H9 (cell line): ENCODE data around the gene C7orf25. TPM values are rescaled to one million over a fixed set of nuclear protein-coding genes. Genes with fewer than 3 reads are reported as not detected.
A peak's percentile ranks its signal among the peaks of the same experiment; 100 is the strongest.

Source experiments
- DNase-seq: peaks from one replicate; pipeline ENCODE4 v3.0.0-alpha.2; 2017
- H2AFZ ChIP-seq: one replicate; pipeline ENCODE4 v1.6.1; 2013; ENCODE audit warnings: mild to moderate bottlenecking, low read length, control low read depth, moderate library complexity
- H2AK5ac ChIP-seq: 2 replicates; pipeline ENCODE4 v1.6.1; 2013; ENCODE audit warnings: low read length, control low read depth, mixed read lengths; ENCODE audit not compliant: insufficient read length
- H2BK120ac ChIP-seq: one replicate; pipeline ENCODE4 v1.6.1; 2013; ENCODE audit warnings: low read depth, mild to moderate bottlenecking, low read length, control low read depth, inconsistent platforms; ENCODE audit not compliant: poor library complexity, severe bottlenecking
- H2BK12ac ChIP-seq: 2 replicates; pipeline ENCODE4 v1.6.1; 2013; ENCODE audit warnings: low read length, control low read depth, mixed read lengths, low read depth; ENCODE audit not compliant: insufficient read length
- H2BK15ac ChIP-seq: 2 replicates; pipeline ENCODE4 v1.6.1; 2013; ENCODE audit warnings: low read depth, low read length, control low read depth
- H2BK20ac ChIP-seq: one replicate; pipeline ENCODE4 v1.6.1; 2013; ENCODE audit warnings: low read depth, mild to moderate bottlenecking, low read length, control low read depth, inconsistent platforms; ENCODE audit not compliant: poor library complexity, severe bottlenecking
- H2BK5ac ChIP-seq: 2 replicates; pipeline ENCODE4 v1.6.1; 2013; ENCODE audit warnings: low read length, control low read depth, mixed read lengths; ENCODE audit not compliant: insufficient read length
- H3K14ac ChIP-seq: 2 replicates; pipeline ENCODE4 v1.6.1; 2013; ENCODE audit warnings: low read length, control low read depth; ENCODE audit not compliant: insufficient read depth
- H3K18ac ChIP-seq: 2 replicates; pipeline ENCODE4 v1.6.1; 2013; ENCODE audit warnings: low read depth, mild to moderate bottlenecking, mixed read lengths, low read length, control low read depth; ENCODE audit not compliant: insufficient read length
- H3K23ac ChIP-seq: 2 replicates; pipeline ENCODE4 v1.6.1; 2013; ENCODE audit warnings: low read length, control low read depth, mixed read lengths, low read depth; ENCODE audit not compliant: insufficient read length
- H3K23me2 ChIP-seq: 2 replicates; pipeline ENCODE4 v1.6.1; 2013; ENCODE audit warnings: low read depth, mild to moderate bottlenecking, mixed read lengths, low read length, control low read depth; ENCODE audit not compliant: insufficient read length, poor library complexity, severe bottlenecking
- H3K27ac ChIP-seq: 2 replicates; pipeline ENCODE4 v1.5.1; 2013; ENCODE audit warnings: low read length, control low read depth, mixed read lengths, low read depth; ENCODE audit not compliant: insufficient read length
- H3K27me3 ChIP-seq: 2 replicates; pipeline ENCODE4 v1.6.1; 2013; ENCODE audit warnings: low read length, control low read depth, inconsistent platforms; ENCODE audit not compliant: insufficient read depth
- H3K4ac ChIP-seq: 2 replicates; pipeline ENCODE4 v1.6.1; 2013; ENCODE audit warnings: low read depth, mild to moderate bottlenecking, control low read depth, inconsistent platforms, low read length, moderate library complexity
- H3K4me1 ChIP-seq: 2 replicates; pipeline ENCODE4 v1.6.1; 2013; ENCODE audit warnings: low read length, control low read depth, inconsistent platforms; ENCODE audit not compliant: insufficient read depth
- H3K4me2 ChIP-seq: 2 replicates; pipeline ENCODE4 v1.6.1; 2013; ENCODE audit warnings: low read length, control low read depth, mixed read lengths; ENCODE audit not compliant: insufficient read length, insufficient read depth
- H3K56ac ChIP-seq: 2 replicates; pipeline ENCODE4 v1.6.1; 2013; ENCODE audit warnings: low read depth, mild to moderate bottlenecking, mixed read lengths, low read length, control low read depth; ENCODE audit not compliant: insufficient read length
- H3K79me1 ChIP-seq: 2 replicates; pipeline ENCODE4 v1.6.1; 2013; ENCODE audit warnings: low read depth, mild to moderate bottlenecking, moderate library complexity, low read length, control low read depth, inconsistent platforms; ENCODE audit not compliant: insufficient read depth, poor library complexity, severe bottlenecking
- H3K79me2 ChIP-seq: 2 replicates; pipeline ENCODE4 v1.6.1; 2013; ENCODE audit warnings: low read length, control low read depth, inconsistent platforms; ENCODE audit not compliant: insufficient read depth
- H3K9ac ChIP-seq: 2 replicates; pipeline ENCODE4 v1.6.1; 2013; ENCODE audit warnings: low read length, control low read depth, mixed read lengths; ENCODE audit not compliant: insufficient read length; ENCODE audit errors: extremely low read depth
- H3K9me3 ChIP-seq: one replicate; pipeline ENCODE4 v1.6.1; 2013; ENCODE audit warnings: low read depth, low read length, inconsistent platforms; ENCODE audit not compliant: control insufficient read depth
- H3T11ph ChIP-seq: one replicate; pipeline ENCODE4 v1.6.1; 2013; ENCODE audit warnings: mild to moderate bottlenecking, low read length, control low read depth, inconsistent platforms
- H4K20me1 ChIP-seq: one replicate; pipeline ENCODE4 v1.6.1; 2013; ENCODE audit not compliant: control insufficient read depth, insufficient read length, insufficient read depth
- H4K5ac ChIP-seq: 2 replicates; pipeline ENCODE4 v1.6.1; 2013; ENCODE audit warnings: low read depth, mild to moderate bottlenecking, mixed read lengths, low read length, control low read depth; ENCODE audit not compliant: insufficient read length
- H4K8ac ChIP-seq: replicated peaks from 2 replicates; pipeline ENCODE4 v1.6.1; 2013; ENCODE audit warnings: low read length, control low read depth, mixed read lengths, low read depth; ENCODE audit not compliant: insufficient read length
- H4K91ac ChIP-seq: 2 replicates; pipeline ENCODE4 v1.6.1; 2013; ENCODE audit warnings: low read depth, mild to moderate bottlenecking, moderate library complexity, mixed read lengths, low read length, control low read depth; ENCODE audit not compliant: insufficient read length
- H3K27ac Mint-ChIP-seq, 3 experiments: 2 replicates in 2 of 3; 3 replicates in 1 of 3; pipeline ENCODE4 v1.8.0; 2020 to 2021; ENCODE audit warnings: mixed read lengths in 3 of 3, mild to moderate bottlenecking in 1 of 3, moderate library complexity in 1 of 3
- H3K27me3 Mint-ChIP-seq: 2 replicates; pipeline ENCODE4 v1.8.0; 2021; ENCODE audit warnings: low read depth, mild to moderate bottlenecking, moderate library complexity, mixed read lengths
- H3K36me3 Mint-ChIP-seq, 3 experiments: 2 replicates in 2 of 3; 3 replicates in 1 of 3; pipeline ENCODE4 v1.8.0; 2020 to 2021; ENCODE audit warnings: low read depth in 3 of 3, mixed read lengths in 3 of 3; ENCODE audit not compliant: insufficient read depth in 1 of 3
- H3K4me1 Mint-ChIP-seq, 2 experiments: 2 replicates each; pipeline ENCODE4 v1.8.0; 2020; ENCODE audit warnings: mixed read lengths in 2 of 2
- H3K4me3 Mint-ChIP-seq, 2 experiments: 2 replicates in 1 of 2; 3 replicates in 1 of 2; pipeline ENCODE4 v1.8.0; 2020 to 2021; ENCODE audit warnings: mild to moderate bottlenecking in 2 of 2, mixed read lengths in 2 of 2, moderate library complexity in 1 of 2
- H3K9me3 Mint-ChIP-seq, 2 experiments: 2 replicates in 1 of 2; 3 replicates in 1 of 2; pipeline ENCODE4 v1.8.0; 2020; ENCODE audit warnings: mild to moderate bottlenecking in 2 of 2, mixed read lengths in 2 of 2, moderate library complexity in 1 of 2
- WGBS: extraction: QIAGEN DNeasy Blood & Tissue Kit; methylation state at CpG from one replicate; pipeline ENCODE4 v1.1.7; 2013; ENCODE audit warnings: missing lambda C conversion rate, low lambda C conversion rate, mixed read lengths; ENCODE audit not compliant: insufficient read length; ENCODE audit errors: extremely low coverage; 5-methylcytosine and 5-hydroxymethylcytosine counted together
- total RNA-seq: library from RNA; stranded (reverse); gene quantifications from 2 replicates; pipeline ENCODE4 v1.2.1, GENCODE V29; 2021
- TF ChIP-seq, protein P1 (sequence below): fragments of 200-600 bp; sonication (generic); conservative IDR thresholded peaks from 3 replicates; pipeline ENCODE4 v1.8.0; 2021; ENCODE audit warnings: antibody characterized with exemption, mild to moderate bottlenecking

The C7orf25 gene
- total RNA-seq, 1 experiment from 2014 or later = 3.8 TPM

DNA sequence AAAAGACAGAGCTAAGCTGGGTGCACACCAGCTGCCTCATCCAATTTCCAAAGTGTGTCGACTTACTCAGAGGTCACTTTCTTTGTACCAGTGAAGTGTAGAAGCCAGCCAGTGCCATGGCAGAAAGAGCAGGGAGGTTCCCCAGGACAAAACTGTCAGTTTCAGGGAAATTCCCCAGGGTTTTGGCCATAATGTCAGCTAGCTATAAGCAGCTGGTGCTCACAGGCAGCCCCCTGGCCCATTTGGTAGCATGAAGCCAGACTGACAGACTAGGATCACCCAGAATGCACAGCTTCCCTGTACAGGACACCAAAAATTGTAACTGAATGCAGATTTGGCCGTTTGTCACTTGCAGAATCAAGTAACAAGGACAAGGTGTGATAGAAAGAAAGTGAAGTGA lies 48.9 kb upstream of the C7orf25 start:
- peaks cover 7 to 28% (median 20%) of the 10 kb centered on the region in 3 experiments for H3K36me3 Mint-ChIP-seq
- H3K27ac Mint-ChIP-seq = peak overlapping the region in 1 of 3 experiments; percentile 60; a peak in 1 of 7 replicates
- Histone ChIP-seq H2BK20ac (no peak overlapping the region), H3K23ac (no peak overlapping the region), H4K5ac (no peak overlapping the region), H3K4me1 (peaks cover 4% of the 10 kb centered on the region; the same call in 1 of the 2 replicates), H3K14ac (no peak overlapping the region), H3K79me1 (no peaks in the 10 kb centered on the region), H2BK12ac (no peak overlapping the region), H2BK120ac (no peak overlapping the region), H2BK5ac (no peak overlapping the region), H3T11ph (no peak overlapping the region), H2AK5ac (no peak overlapping the region), H3K23me2 (no peaks in the 10 kb centered on the region), H2BK15ac (no peak overlapping the region), H3K4ac (no peak overlapping the region), H4K8ac (no peak overlapping the region), H3K27me3 (no peaks in the 10 kb centered on the region), H4K91ac (no peak overlapping the region), H3K27ac (no peak overlapping the region), H3K9ac (no peak overlapping the region), H3K9me3 (peaks cover 6% of the 10 kb centered on the region), H2AFZ (no peak overlapping the region), H3K18ac (no peak overlapping the region), H3K56ac (no peak overlapping the region), H3K4me2 (no peak overlapping the region), H3K79me2 (no peaks in the 10 kb centered on the region), H4K20me1 (no peaks in the 10 kb centered on the region)
- H3K4me3 Mint-ChIP-seq = no peak overlapping the region
- H3K9me3 Mint-ChIP-seq = peaks cover 28 to 32% of the 10 kb centered on the region in 2 experiments; a peak in 4 of 5 replicates
- TF ChIP-seq, protein P1, sequence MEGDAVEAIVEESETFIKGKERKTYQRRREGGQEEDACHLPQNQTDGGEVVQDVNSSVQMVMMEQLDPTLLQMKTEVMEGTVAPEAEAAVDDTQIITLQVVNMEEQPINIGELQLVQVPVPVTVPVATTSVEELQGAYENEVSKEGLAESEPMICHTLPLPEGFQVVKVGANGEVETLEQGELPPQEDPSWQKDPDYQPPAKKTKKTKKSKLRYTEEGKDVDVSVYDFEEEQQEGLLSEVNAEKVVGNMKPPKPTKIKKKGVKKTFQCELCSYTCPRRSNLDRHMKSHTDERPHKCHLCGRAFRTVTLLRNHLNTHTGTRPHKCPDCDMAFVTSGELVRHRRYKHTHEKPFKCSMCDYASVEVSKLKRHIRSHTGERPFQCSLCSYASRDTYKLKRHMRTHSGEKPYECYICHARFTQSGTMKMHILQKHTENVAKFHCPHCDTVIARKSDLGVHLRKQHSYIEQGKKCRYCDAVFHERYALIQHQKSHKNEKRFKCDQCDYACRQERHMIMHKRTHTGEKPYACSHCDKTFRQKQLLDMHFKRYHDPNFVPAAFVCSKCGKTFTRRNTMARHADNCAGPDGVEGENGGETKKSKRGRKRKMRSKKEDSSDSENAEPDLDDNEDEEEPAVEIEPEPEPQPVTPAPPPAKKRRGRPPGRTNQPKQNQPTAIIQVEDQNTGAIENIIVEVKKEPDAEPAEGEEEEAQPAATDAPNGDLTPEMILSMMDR = no peak
- no CpG with 5 or more reads among the region's 2 CpGs for WGBS
- DNase-seq = no peak
- H3K27me3 Mint-ChIP-seq = peaks cover 1% of the 10 kb centered on the region
- peaks cover 22 to 23% of the 10 kb centered on the region in 2 experiments for H3K4me1 Mint-ChIP-seq
